Kidney epithelial cell (primary cell): Measurements from ENCODE around the gene SEZ6L. TPM values are rescaled to one million over a fixed set of nuclear protein-coding genes. Genes with fewer than 3 reads are reported as not detected.

Experiments
- DNase-seq: peaks from one replicate; pipeline ENCODE4 v3.0.0-alpha.2; 2010; ENCODE audit warnings: low read depth
- H3K27me3 ChIP-seq: 2 replicates; pipeline ENCODE4 v1.6.0; 2011; ENCODE audit warnings: low read length; ENCODE audit not compliant: control insufficient read depth, insufficient read depth
- H3K36me3 ChIP-seq: 2 replicates; pipeline ENCODE4 v1.5.1; 2011; ENCODE audit warnings: low read length; ENCODE audit not compliant: control insufficient read depth, insufficient read depth
- H3K4me3 ChIP-seq: 2 replicates; pipeline ENCODE4 v1.5.1; 2011; ENCODE audit warnings: low read depth, mild to moderate bottlenecking, control low read depth, low read length
- CTCF ChIP-seq: IDR thresholded peaks from 2 replicates; pipeline ENCODE4 v1.5.1; 2011; ENCODE audit warnings: mild to moderate bottlenecking, moderate library complexity, low read length, control low read depth, inconsistent platforms; ENCODE audit not compliant: insufficient read depth, poor library complexity, severe bottlenecking
- total RNA-seq: library from RNA; depleted of rRNA; stranded (reverse); fragments of >200 nt; gene quantifications from 2 replicates; pipeline ENCODE4 v1.2.3, GENCODE V29; 2015

SEZ6L gene
- total RNA-seq, 1 donor from 2014 or later, result not detected

GRCh38 chr22:26246552-26246951 lies 77.3 kb downstream of the SEZ6L start:
- no peak overlapping the region for H3K4me3 ChIP-seq
- no peak for DNase-seq
- no peak for TF ChIP-seq CTCF
- no peaks in the 10 kb centered on the region for H3K36me3 ChIP-seq
- no peaks in the 10 kb centered on the region for H3K27me3 ChIP-seq

GRCh38 chr22:26251869-26252268 lies 82.6 kb downstream of the SEZ6L start:
- no peak for TF ChIP-seq CTCF

GRCh38 chr22:26259510-26259909 lies 90.2 kb downstream of the SEZ6L start:
- H3K27me3 ChIP-seq, result no peaks in the 10 kb centered on the region
- H3K4me3 ChIP-seq, result no peak overlapping the region
- no peaks in the 10 kb centered on the region for H3K36me3 ChIP-seq
- peak; percentile 9 for DNase-seq
- TF ChIP-seq CTCF, result no peak

More at GRCh38 chr22:26251869-26252268, 82.6 kb downstream of the SEZ6L start:
- no peak overlapping the region for H3K4me3 ChIP-seq
- DNase-seq, result no peak
- no peaks in the 10 kb centered on the region for H3K27me3 ChIP-seq
- H3K36me3 ChIP-seq, result no peaks in the 10 kb centered on the region

GRCh38 chr22:26264162-26264561 lies 94.9 kb downstream of the SEZ6L start:
- Histone ChIP-seq H3K4me3 (no peak overlapping the region), H3K36me3 (no peaks in the 10 kb centered on the region), H3K27me3 (no peaks in the 10 kb centered on the region)
- DNase-seq, result no peak
- TF ChIP-seq CTCF, result no peak

GRCh38 chr22:26265281-26265680 lies 96.0 kb downstream of the SEZ6L start:
- no peak for TF ChIP-seq CTCF
- Histone ChIP-seq H3K4me3 (no peak overlapping the region), H3K27me3 (no peaks in the 10 kb centered on the region), H3K36me3 (no peaks in the 10 kb centered on the region)
- DNase-seq, result no peak

- H3K27me3 ChIP-seq, result no peaks in the 10 kb centered on the region
- no peak for TF ChIP-seq CTCF
- DNase-seq, result no peak
- no peaks in the 10 kb centered on the region for H3K36me3 ChIP-seq
- no peak overlapping the region for H3K4me3 ChIP-seq
Measured at GRCh38 chr22:26265909-26266308, 96.6 kb downstream of the SEZ6L start.
